ENCODE results near the gene BSDC1.

- TF ChIP-seq, protein P1, sequence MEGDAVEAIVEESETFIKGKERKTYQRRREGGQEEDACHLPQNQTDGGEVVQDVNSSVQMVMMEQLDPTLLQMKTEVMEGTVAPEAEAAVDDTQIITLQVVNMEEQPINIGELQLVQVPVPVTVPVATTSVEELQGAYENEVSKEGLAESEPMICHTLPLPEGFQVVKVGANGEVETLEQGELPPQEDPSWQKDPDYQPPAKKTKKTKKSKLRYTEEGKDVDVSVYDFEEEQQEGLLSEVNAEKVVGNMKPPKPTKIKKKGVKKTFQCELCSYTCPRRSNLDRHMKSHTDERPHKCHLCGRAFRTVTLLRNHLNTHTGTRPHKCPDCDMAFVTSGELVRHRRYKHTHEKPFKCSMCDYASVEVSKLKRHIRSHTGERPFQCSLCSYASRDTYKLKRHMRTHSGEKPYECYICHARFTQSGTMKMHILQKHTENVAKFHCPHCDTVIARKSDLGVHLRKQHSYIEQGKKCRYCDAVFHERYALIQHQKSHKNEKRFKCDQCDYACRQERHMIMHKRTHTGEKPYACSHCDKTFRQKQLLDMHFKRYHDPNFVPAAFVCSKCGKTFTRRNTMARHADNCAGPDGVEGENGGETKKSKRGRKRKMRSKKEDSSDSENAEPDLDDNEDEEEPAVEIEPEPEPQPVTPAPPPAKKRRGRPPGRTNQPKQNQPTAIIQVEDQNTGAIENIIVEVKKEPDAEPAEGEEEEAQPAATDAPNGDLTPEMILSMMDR (IDR thresholded peaks at IDR 0.05), result no peak
- TF ChIP-seq POLR2AphosphoS5 (IDR thresholded peaks at IDR 0.05) (no peak), POLR2A (IDR thresholded peaks at IDR 0.05) (no peak)
These were observed 28.8 kb downstream of the BSDC1 start for GRCh38 chr1:32365445-32365844.

Data from upper lobe of left lung (tissue), 4 donors.